OCI-LY3 (cell line): ENCODE results near the gene S100A5.

ENCODE experiments used
- EZH2phosphoT487 ChIP-seq: fragments of 200-600 bp; shearing (Covaris generic); IDR thresholded peaks from 2 replicates; pipeline ENCODE4 v1.6.1; 2018; ENCODE audit warnings: antibody characterized with exemption, mixed run types, low read depth
- TF ChIP-seq, protein P1 (sequence below): fragments of 200-600, 300-600 bp; sonication (generic); IDR thresholded peaks from 2 replicates; pipeline ENCODE4 v1.5.1; 2014; ENCODE audit warnings: antibody characterized with exemption, low read length, low read depth

- TF ChIP-seq, protein P1, sequence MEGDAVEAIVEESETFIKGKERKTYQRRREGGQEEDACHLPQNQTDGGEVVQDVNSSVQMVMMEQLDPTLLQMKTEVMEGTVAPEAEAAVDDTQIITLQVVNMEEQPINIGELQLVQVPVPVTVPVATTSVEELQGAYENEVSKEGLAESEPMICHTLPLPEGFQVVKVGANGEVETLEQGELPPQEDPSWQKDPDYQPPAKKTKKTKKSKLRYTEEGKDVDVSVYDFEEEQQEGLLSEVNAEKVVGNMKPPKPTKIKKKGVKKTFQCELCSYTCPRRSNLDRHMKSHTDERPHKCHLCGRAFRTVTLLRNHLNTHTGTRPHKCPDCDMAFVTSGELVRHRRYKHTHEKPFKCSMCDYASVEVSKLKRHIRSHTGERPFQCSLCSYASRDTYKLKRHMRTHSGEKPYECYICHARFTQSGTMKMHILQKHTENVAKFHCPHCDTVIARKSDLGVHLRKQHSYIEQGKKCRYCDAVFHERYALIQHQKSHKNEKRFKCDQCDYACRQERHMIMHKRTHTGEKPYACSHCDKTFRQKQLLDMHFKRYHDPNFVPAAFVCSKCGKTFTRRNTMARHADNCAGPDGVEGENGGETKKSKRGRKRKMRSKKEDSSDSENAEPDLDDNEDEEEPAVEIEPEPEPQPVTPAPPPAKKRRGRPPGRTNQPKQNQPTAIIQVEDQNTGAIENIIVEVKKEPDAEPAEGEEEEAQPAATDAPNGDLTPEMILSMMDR, result no peak
- no peak for TF ChIP-seq EZH2phosphoT487
Observed at GRCh38 chr1:153503766-153504165, 37.0 kb downstream of the S100A5 start.
